ENCODE results near the gene ANKRD65.
A peak's percentile ranks its signal among the peaks of the same experiment; 100 is the strongest.
"Not testable (repeated sequence)": the region's sequence is repeated elsewhere in the genome, so short reads cannot be mapped to it uniquely, and the experiment has no call there.

ANKRD65 gene

GRCh38 chr1:1421147-1421906, at the start of gene ANKRD65:
ANKRD65 (minus strand) TSS chr1:1421276; CDS start chr1:1421005, 271 bp downstream.
- DNase-seq (ENCODE audit: low spot score): no peak

- DNase-seq (ENCODE audit: low spot score): not testable (repeated sequence)
These were observed 47.3 kb upstream of the ANKRD65 start for GRCh38 chr1:1468196-1468985.

- no peak for DNase-seq (ENCODE audit: low spot score)
These were observed 42.2 kb upstream of the ANKRD65 start for GRCh38 chr1:1463312-1463711.

GRCh38 chr1:1462318-1462966, 41.4 kb upstream of the ANKRD65 start:
- DNase-seq (ENCODE audit: low spot score): peak; percentile 56

- DNase-seq (ENCODE audit: low spot score): no peak
These were observed 40.7 kb upstream of the ANKRD65 start for GRCh38 chr1:1461721-1462317.

GRCh38 chr1:1460540-1461130, 39.6 kb upstream of the ANKRD65 start:
- no peak for DNase-seq (ENCODE audit: low spot score)

- not testable (repeated sequence) for DNase-seq (ENCODE audit: low spot score)
These were observed 38.6 kb upstream of the ANKRD65 start for GRCh38 chr1:1459711-1460110.

GRCh38 chr1:1459156-1459555, 38.1 kb upstream of the ANKRD65 start:
- not testable (repeated sequence) for DNase-seq (ENCODE audit: low spot score)

GRCh38 chr1:1456683-1457255, 35.7 kb upstream of the ANKRD65 start:
- DNase-seq (ENCODE audit: low spot score): not testable (repeated sequence)

GRCh38 chr1:1455934-1456333, 34.9 kb upstream of the ANKRD65 start:
- DNase-seq (ENCODE audit: low spot score): not testable (repeated sequence)

- no peak for DNase-seq (ENCODE audit: low spot score)
These were observed 34.3 kb upstream of the ANKRD65 start for GRCh38 chr1:1455366-1455884.

- DNase-seq (ENCODE audit: low spot score): not testable (repeated sequence)
These were observed 33.4 kb upstream of the ANKRD65 start for GRCh38 chr1:1454286-1455056.

- DNase-seq (ENCODE audit: low spot score): no peak
These were observed 31.8 kb upstream of the ANKRD65 start for GRCh38 chr1:1452882-1453281.

- DNase-seq (ENCODE audit: low spot score): not testable (repeated sequence)
These were observed 31.3 kb upstream of the ANKRD65 start for GRCh38 chr1:1452365-1452739.

GRCh38 chr1:1451696-1452364, 30.8 kb upstream of the ANKRD65 start:
- peak; percentile 2 for DNase-seq (ENCODE audit: low spot score)

- DNase-seq (ENCODE audit: low spot score): not testable (repeated sequence)
These were observed 29.5 kb upstream of the ANKRD65 start for GRCh38 chr1:1450616-1451015.

- DNase-seq (ENCODE audit: low spot score): no peak
These were observed 28.1 kb upstream of the ANKRD65 start, which contains the start of gene ATAD3C for GRCh38 chr1:1449099-1449739. ATAD3C (plus strand) TSS chr1:1449689; CDS start chr1:1450684, 995 bp downstream.

GRCh38 chr1:1446631-1447030, 25.6 kb upstream of the ANKRD65 start:
- DNase-seq (ENCODE audit: low spot score): not testable (repeated sequence)

GRCh38 chr1:1442069-1442770, 21.1 kb upstream of the ANKRD65 start:
- DNase-seq (ENCODE audit: low spot score): no peak
